H9 (cell line): ENCODE results near the gene EFCAB10. TPM values are rescaled to one million over a fixed set of nuclear protein-coding genes. Genes with fewer than 3 reads are reported as not detected.
A peak's percentile ranks its signal among the peaks of the same experiment; 100 is the strongest.

Experiments used
- DNase-seq: peaks from one replicate; pipeline ENCODE4 v3.0.0-alpha.2; 2017
- H2AFZ ChIP-seq: one replicate; pipeline ENCODE4 v1.6.1; 2013; ENCODE audit warnings: mild to moderate bottlenecking, low read length, control low read depth, moderate library complexity
- H2AK5ac ChIP-seq: 2 replicates; pipeline ENCODE4 v1.6.1; 2013; ENCODE audit warnings: low read length, control low read depth, mixed read lengths; ENCODE audit not compliant: insufficient read length
- H2BK120ac ChIP-seq: one replicate; pipeline ENCODE4 v1.6.1; 2013; ENCODE audit warnings: low read depth, mild to moderate bottlenecking, low read length, control low read depth, inconsistent platforms; ENCODE audit not compliant: poor library complexity, severe bottlenecking
- H2BK12ac ChIP-seq: 2 replicates; pipeline ENCODE4 v1.6.1; 2013; ENCODE audit warnings: low read length, control low read depth, mixed read lengths, low read depth; ENCODE audit not compliant: insufficient read length
- H2BK15ac ChIP-seq: 2 replicates; pipeline ENCODE4 v1.6.1; 2013; ENCODE audit warnings: low read depth, low read length, control low read depth
- H2BK20ac ChIP-seq: one replicate; pipeline ENCODE4 v1.6.1; 2013; ENCODE audit warnings: low read depth, mild to moderate bottlenecking, low read length, control low read depth, inconsistent platforms; ENCODE audit not compliant: poor library complexity, severe bottlenecking
- H2BK5ac ChIP-seq: 2 replicates; pipeline ENCODE4 v1.6.1; 2013; ENCODE audit warnings: low read length, control low read depth, mixed read lengths; ENCODE audit not compliant: insufficient read length
- H3K14ac ChIP-seq: 2 replicates; pipeline ENCODE4 v1.6.1; 2013; ENCODE audit warnings: low read length, control low read depth; ENCODE audit not compliant: insufficient read depth
- H3K18ac ChIP-seq: 2 replicates; pipeline ENCODE4 v1.6.1; 2013; ENCODE audit warnings: low read depth, mild to moderate bottlenecking, mixed read lengths, low read length, control low read depth; ENCODE audit not compliant: insufficient read length
- H3K23ac ChIP-seq: 2 replicates; pipeline ENCODE4 v1.6.1; 2013; ENCODE audit warnings: low read length, control low read depth, mixed read lengths, low read depth; ENCODE audit not compliant: insufficient read length
- H3K23me2 ChIP-seq: 2 replicates; pipeline ENCODE4 v1.6.1; 2013; ENCODE audit warnings: low read depth, mild to moderate bottlenecking, mixed read lengths, low read length, control low read depth; ENCODE audit not compliant: insufficient read length, poor library complexity, severe bottlenecking
- H3K27ac ChIP-seq: 2 replicates; pipeline ENCODE4 v1.5.1; 2013; ENCODE audit warnings: low read length, control low read depth, mixed read lengths, low read depth; ENCODE audit not compliant: insufficient read length
- H3K27me3 ChIP-seq: 2 replicates; pipeline ENCODE4 v1.6.1; 2013; ENCODE audit warnings: low read length, control low read depth, inconsistent platforms; ENCODE audit not compliant: insufficient read depth
- H3K4ac ChIP-seq: 2 replicates; pipeline ENCODE4 v1.6.1; 2013; ENCODE audit warnings: low read depth, mild to moderate bottlenecking, control low read depth, inconsistent platforms, low read length, moderate library complexity
- H3K4me1 ChIP-seq: 2 replicates; pipeline ENCODE4 v1.6.1; 2013; ENCODE audit warnings: low read length, control low read depth, inconsistent platforms; ENCODE audit not compliant: insufficient read depth
- H3K4me2 ChIP-seq: 2 replicates; pipeline ENCODE4 v1.6.1; 2013; ENCODE audit warnings: low read length, control low read depth, mixed read lengths; ENCODE audit not compliant: insufficient read length, insufficient read depth
- H3K56ac ChIP-seq: 2 replicates; pipeline ENCODE4 v1.6.1; 2013; ENCODE audit warnings: low read depth, mild to moderate bottlenecking, mixed read lengths, low read length, control low read depth; ENCODE audit not compliant: insufficient read length
- H3K79me1 ChIP-seq: 2 replicates; pipeline ENCODE4 v1.6.1; 2013; ENCODE audit warnings: low read depth, mild to moderate bottlenecking, moderate library complexity, low read length, control low read depth, inconsistent platforms; ENCODE audit not compliant: insufficient read depth, poor library complexity, severe bottlenecking
- H3K79me2 ChIP-seq: 2 replicates; pipeline ENCODE4 v1.6.1; 2013; ENCODE audit warnings: low read length, control low read depth, inconsistent platforms; ENCODE audit not compliant: insufficient read depth
- H3K9ac ChIP-seq: 2 replicates; pipeline ENCODE4 v1.6.1; 2013; ENCODE audit warnings: low read length, control low read depth, mixed read lengths; ENCODE audit not compliant: insufficient read length; ENCODE audit errors: extremely low read depth
- H3K9me3 ChIP-seq: one replicate; pipeline ENCODE4 v1.6.1; 2013; ENCODE audit warnings: low read depth, low read length, inconsistent platforms; ENCODE audit not compliant: control insufficient read depth
- H3T11ph ChIP-seq: one replicate; pipeline ENCODE4 v1.6.1; 2013; ENCODE audit warnings: mild to moderate bottlenecking, low read length, control low read depth, inconsistent platforms
- H4K20me1 ChIP-seq: one replicate; pipeline ENCODE4 v1.6.1; 2013; ENCODE audit not compliant: control insufficient read depth, insufficient read length, insufficient read depth
- H4K5ac ChIP-seq: 2 replicates; pipeline ENCODE4 v1.6.1; 2013; ENCODE audit warnings: low read depth, mild to moderate bottlenecking, mixed read lengths, low read length, control low read depth; ENCODE audit not compliant: insufficient read length
- H4K8ac ChIP-seq: replicated peaks from 2 replicates; pipeline ENCODE4 v1.6.1; 2013; ENCODE audit warnings: low read length, control low read depth, mixed read lengths, low read depth; ENCODE audit not compliant: insufficient read length
- H4K91ac ChIP-seq: 2 replicates; pipeline ENCODE4 v1.6.1; 2013; ENCODE audit warnings: low read depth, mild to moderate bottlenecking, moderate library complexity, mixed read lengths, low read length, control low read depth; ENCODE audit not compliant: insufficient read length
- H3K27ac Mint-ChIP-seq, 3 experiments: 2 replicates in 2 of 3; 3 replicates in 1 of 3; pipeline ENCODE4 v1.8.0; 2020 to 2021; ENCODE audit warnings: mixed read lengths in 3 of 3, mild to moderate bottlenecking in 1 of 3, moderate library complexity in 1 of 3
- H3K27me3 Mint-ChIP-seq: 2 replicates; pipeline ENCODE4 v1.8.0; 2021; ENCODE audit warnings: low read depth, mild to moderate bottlenecking, moderate library complexity, mixed read lengths
- H3K36me3 Mint-ChIP-seq, 3 experiments: 2 replicates in 2 of 3; 3 replicates in 1 of 3; pipeline ENCODE4 v1.8.0; 2020 to 2021; ENCODE audit warnings: low read depth in 3 of 3, mixed read lengths in 3 of 3; ENCODE audit not compliant: insufficient read depth in 1 of 3
- H3K4me1 Mint-ChIP-seq, 2 experiments: 2 replicates each; pipeline ENCODE4 v1.8.0; 2020; ENCODE audit warnings: mixed read lengths in 2 of 2
- H3K4me3 Mint-ChIP-seq, 2 experiments: 2 replicates in 1 of 2; 3 replicates in 1 of 2; pipeline ENCODE4 v1.8.0; 2020 to 2021; ENCODE audit warnings: mild to moderate bottlenecking in 2 of 2, mixed read lengths in 2 of 2, moderate library complexity in 1 of 2
- H3K9me3 Mint-ChIP-seq, 2 experiments: 2 replicates in 1 of 2; 3 replicates in 1 of 2; pipeline ENCODE4 v1.8.0; 2020; ENCODE audit warnings: mild to moderate bottlenecking in 2 of 2, mixed read lengths in 2 of 2, moderate library complexity in 1 of 2
- WGBS: extraction: QIAGEN DNeasy Blood & Tissue Kit; methylation state at CpG from one replicate; pipeline ENCODE4 v1.1.7; 2013; ENCODE audit warnings: missing lambda C conversion rate, low lambda C conversion rate, mixed read lengths; ENCODE audit not compliant: insufficient read length; ENCODE audit errors: extremely low coverage; 5-methylcytosine and 5-hydroxymethylcytosine counted together
- total RNA-seq: library from RNA; stranded (reverse); gene quantifications from 2 replicates; pipeline ENCODE4 v1.2.1, GENCODE V29; 2021
- TF ChIP-seq, protein P1 (sequence below): fragments of 200-600 bp; sonication (generic); conservative IDR thresholded peaks from 3 replicates; pipeline ENCODE4 v1.8.0; 2021; ENCODE audit warnings: antibody characterized with exemption, mild to moderate bottlenecking

Gene EFCAB10
- total RNA-seq, 1 experiment from 2014 or later: 1.5 TPM

DNA sequence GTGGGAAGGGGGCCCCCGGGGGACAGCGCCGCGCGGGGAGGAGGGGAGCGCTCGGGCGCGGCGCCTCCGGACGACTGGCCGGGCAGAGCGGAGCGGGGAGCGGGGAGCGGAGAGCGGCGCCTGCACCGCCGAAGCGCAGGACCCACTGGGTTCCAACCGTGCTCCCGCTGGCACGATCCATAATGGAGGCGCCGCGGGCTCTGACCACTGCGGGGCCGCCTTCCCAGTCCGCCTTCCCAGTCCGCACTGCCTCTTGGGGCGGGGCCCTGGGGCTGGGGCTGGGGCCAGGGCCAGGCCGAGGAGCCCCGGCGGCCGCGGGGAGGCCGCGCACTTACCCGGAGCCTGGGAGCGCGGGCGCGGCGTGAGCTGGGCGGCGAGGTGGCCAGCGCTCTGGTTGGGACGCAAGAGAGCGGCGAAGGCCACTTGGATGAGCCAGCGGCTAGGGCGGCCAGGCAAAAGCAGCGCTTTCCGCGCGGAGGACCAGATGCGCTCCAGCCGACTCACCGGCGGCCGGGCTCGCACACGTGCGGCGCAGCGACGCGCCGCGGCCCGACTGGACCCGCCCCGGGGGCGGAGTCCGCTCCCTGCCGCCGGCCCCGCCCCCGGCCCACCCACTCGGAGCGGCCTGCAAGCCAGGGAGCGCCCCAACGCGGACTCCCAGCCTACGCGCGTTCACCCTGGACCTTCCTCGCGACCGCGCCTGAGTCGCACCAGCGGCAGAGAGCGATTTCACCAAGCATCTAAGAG, 59.4 kb downstream of the EFCAB10 start, which contains the start of gene PUS7:
PUS7 (minus strand) TSS at position 555 of the 747 bp plus-strand sequence. CDS start 13,759 bp downstream, outside the sequence.
- Mint-ChIP-seq H3K4me1 (peaks cover 11 to 14% of the 10 kb centered on the region in 2 experiments), H3K27ac (peak within 1 kb of the TSS; percentile 95 to 99 (median 97)), H3K9me3 (peaks cover 5% of the 10 kb centered on the region in 2 experiments; a peak in 2 of 5 replicates), H3K36me3 (peaks cover 14 to 21% (median 21%) of the 10 kb centered on the region in 3 experiments; a peak in 6 of 7 replicates), H3K27me3 (peaks cover 7% of the 10 kb centered on the region), H3K4me3 (peak within 1 kb of the TSS; percentile 98 to 99)
- Histone ChIP-seq H2BK20ac (no peak within 1 kb of the TSS), H2BK12ac (no peak within 1 kb of the TSS), H3K27me3 (no peaks in the 10 kb centered on the region), H3K18ac (peak within 1 kb of the TSS; percentile 96), H2BK5ac (no peak within 1 kb of the TSS), H3K4me2 (peak within 1 kb of the TSS; percentile 78), H3K56ac (no peak within 1 kb of the TSS), H3K27ac (no peak within 1 kb of the TSS), H3T11ph (no peak within 1 kb of the TSS), H3K79me1 (no peaks in the 10 kb centered on the region), H3K9me3 (no peaks in the 10 kb centered on the region), H3K79me2 (peaks cover 19% of the 10 kb centered on the region; the same call in 1 of the 2 replicates), H4K5ac (no peak within 1 kb of the TSS), H3K23me2 (peaks cover 8% of the 10 kb centered on the region), H3K4ac (no peak within 1 kb of the TSS), H3K9ac (peak within 1 kb of the TSS; percentile 92), H4K20me1 (no peaks in the 10 kb centered on the region), H2AFZ (peak within 1 kb of the TSS; percentile 95), H4K8ac (no peak within 1 kb of the TSS), H2BK120ac (no peak within 1 kb of the TSS), H3K23ac (no peak within 1 kb of the TSS), H2AK5ac (no peak within 1 kb of the TSS), H3K4me1 (no peaks in the 10 kb centered on the region; the same call in 1 of the 2 replicates), H2BK15ac (no peak within 1 kb of the TSS; the same call in 1 of the 2 replicates), H4K91ac (no peak within 1 kb of the TSS), H3K14ac (peak within 1 kb of the TSS; percentile 94)
- peak; percentile 93 for DNase-seq
- no CpG with 5 or more reads among the region's 96 CpGs for WGBS
- TF ChIP-seq, protein P1, sequence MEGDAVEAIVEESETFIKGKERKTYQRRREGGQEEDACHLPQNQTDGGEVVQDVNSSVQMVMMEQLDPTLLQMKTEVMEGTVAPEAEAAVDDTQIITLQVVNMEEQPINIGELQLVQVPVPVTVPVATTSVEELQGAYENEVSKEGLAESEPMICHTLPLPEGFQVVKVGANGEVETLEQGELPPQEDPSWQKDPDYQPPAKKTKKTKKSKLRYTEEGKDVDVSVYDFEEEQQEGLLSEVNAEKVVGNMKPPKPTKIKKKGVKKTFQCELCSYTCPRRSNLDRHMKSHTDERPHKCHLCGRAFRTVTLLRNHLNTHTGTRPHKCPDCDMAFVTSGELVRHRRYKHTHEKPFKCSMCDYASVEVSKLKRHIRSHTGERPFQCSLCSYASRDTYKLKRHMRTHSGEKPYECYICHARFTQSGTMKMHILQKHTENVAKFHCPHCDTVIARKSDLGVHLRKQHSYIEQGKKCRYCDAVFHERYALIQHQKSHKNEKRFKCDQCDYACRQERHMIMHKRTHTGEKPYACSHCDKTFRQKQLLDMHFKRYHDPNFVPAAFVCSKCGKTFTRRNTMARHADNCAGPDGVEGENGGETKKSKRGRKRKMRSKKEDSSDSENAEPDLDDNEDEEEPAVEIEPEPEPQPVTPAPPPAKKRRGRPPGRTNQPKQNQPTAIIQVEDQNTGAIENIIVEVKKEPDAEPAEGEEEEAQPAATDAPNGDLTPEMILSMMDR: no peak
